ENCODE measurements around the gene AKR7A3.
"Not testable (repeated sequence)": the region's sequence is repeated elsewhere in the genome, so short reads cannot be mapped to it uniquely, and the experiment has no call there.

The AKR7A3 gene

DNA sequence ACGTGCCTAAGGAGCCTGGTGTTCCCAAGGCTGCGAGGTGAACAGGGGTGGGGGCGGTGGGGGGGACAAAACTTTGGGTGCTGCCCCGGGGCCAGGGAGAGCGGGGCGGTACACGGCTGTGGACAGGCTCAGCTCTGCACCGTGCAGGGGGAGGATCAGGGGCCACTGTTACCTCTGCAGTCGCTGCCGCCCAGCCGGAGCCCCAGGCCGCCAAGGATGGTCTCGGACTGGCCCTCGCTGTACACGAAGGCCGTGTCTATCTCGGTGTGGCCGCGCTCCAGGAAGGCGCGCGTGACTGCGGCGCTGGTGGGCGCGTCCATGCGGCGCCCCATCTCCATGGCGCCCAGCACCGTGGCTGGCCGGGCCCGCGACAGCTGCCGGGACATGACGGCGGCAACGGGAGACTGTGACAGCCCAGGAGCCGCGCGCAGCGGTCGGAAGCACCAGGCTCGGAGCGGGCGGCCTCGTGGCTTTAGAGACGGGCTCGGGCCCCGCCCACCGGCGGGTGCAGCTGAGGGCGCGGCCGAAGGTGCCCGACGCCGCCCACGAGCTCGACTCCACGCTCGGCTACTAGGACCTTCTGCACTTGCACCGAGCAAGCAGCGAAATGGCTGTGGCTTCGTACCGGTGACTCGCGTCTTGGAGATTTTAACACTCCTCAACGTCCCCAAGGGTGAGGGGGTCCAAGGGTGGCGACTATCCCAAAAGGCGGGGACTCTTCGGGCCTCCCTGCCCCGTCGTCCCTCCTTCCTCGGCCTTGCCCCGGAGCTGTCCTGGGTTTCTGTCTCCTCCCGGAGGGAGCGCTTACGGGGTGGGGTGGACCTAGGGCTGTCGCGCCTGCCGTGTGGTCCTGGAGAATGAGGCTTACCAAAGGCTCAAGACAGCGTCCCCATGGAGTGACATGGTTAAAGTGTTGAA lies at the start of gene AKR7A3:
TSS of gene AKR7A3 (minus strand) at position 447 of the 918 bp plus-strand sequence. CDS start at position 386, 61 bp downstream.
- peak; percentile 48 for DNase-seq (ENCODE audit: low read depth)
- not testable (repeated sequence) for H3K27me3 ChIP-seq (replicated peaks; ENCODE audit: control insufficient read depth, insufficient read depth, low read length)

DNA sequence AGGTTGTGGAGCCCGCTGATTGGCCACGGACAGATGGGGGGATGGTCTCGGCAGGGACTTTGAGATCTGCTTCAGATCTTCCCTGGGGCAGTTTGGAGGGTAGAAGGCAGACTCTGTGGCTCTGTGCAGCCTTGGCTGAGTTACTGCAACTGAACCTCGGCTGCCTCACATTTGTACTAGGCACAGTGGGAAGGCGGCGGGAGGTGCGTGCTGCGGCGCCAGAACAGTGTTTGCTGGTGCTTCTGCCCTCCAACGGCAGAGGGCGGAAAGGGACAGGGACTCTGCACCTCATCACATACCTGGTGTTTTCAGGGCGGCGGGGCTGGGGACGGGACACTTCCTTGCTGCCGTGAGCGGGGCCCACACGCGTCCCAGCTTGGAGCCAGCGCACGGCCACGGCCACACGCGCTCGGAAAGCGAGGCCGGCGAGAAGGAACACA lies 49.8 kb upstream of the AKR7A3 start:
- Histone ChIP-seq H3K4me1 (ENCODE audit: control insufficient read depth, insufficient read depth, low read length) (peaks cover 12% of the 10 kb centered on the region), H3K36me3 (ENCODE audit: control insufficient read depth, insufficient read depth, low read length, severe bottlenecking) (peaks cover 31% of the 10 kb centered on the region), H3K9me3 (ENCODE audit: control insufficient read depth, low read length) (no peaks in the 10 kb centered on the region), H3K9ac (ENCODE audit: low read length) (no peak overlapping the region), H3K27me3 (replicated peaks; ENCODE audit: control insufficient read depth, insufficient read depth, low read length) (no peaks in the 10 kb centered on the region), H3K4me3 (ENCODE audit: low read length) (no peak overlapping the region)
- DNase-seq (ENCODE audit: low read depth) = no peak

More for the DNA sequence above, at the start of gene AKR7A3:
- not testable (repeated sequence) for H3K4me1 ChIP-seq (ENCODE audit: control insufficient read depth, insufficient read depth, low read length); H3K9me3 ChIP-seq (ENCODE audit: control insufficient read depth, low read length); H3K36me3 ChIP-seq (ENCODE audit: control insufficient read depth, insufficient read depth, low read length, severe bottlenecking)
- Histone ChIP-seq H3K9ac (ENCODE audit: low read length) (peak within 1 kb of the TSS; percentile 46), H3K4me3 (ENCODE audit: low read length) (peak within 1 kb of the TSS; percentile 77)

DNA sequence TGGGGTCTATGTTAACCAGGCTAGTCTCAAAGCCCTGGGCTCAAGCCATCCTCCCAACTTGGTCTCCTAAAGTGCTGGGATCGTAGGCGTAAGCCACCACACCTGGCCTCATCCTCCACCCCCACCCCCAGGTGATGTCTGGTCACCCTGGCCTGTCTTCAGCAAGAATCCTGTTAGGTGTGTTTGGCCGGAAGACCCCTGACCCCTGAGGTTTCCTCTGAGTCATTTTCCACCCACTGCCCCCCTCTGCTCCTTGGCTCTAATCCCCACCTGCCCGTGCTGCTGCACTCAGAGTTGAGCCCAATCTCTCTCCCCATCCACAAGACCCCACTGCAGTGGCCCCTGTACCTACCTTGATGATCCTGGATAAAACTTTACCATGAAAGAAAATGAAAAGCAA lies 48.7 kb upstream of the AKR7A3 start:
- no peak for DNase-seq (ENCODE audit: low read depth)
- H3K36me3 ChIP-seq (ENCODE audit: control insufficient read depth, insufficient read depth, low read length, severe bottlenecking) = peaks cover 22% of the 10 kb centered on the region
- H3K27me3 ChIP-seq (replicated peaks; ENCODE audit: control insufficient read depth, insufficient read depth, low read length) = no peaks in the 10 kb centered on the region
- peaks cover 8% of the 10 kb centered on the region for H3K4me1 ChIP-seq (ENCODE audit: control insufficient read depth, insufficient read depth, low read length)
- no peaks in the 10 kb centered on the region for H3K9me3 ChIP-seq (ENCODE audit: control insufficient read depth, low read length)
- no peak overlapping the region for H3K4me3 ChIP-seq (ENCODE audit: low read length)
- no peak overlapping the region for H3K9ac ChIP-seq (ENCODE audit: low read length)

DNA sequence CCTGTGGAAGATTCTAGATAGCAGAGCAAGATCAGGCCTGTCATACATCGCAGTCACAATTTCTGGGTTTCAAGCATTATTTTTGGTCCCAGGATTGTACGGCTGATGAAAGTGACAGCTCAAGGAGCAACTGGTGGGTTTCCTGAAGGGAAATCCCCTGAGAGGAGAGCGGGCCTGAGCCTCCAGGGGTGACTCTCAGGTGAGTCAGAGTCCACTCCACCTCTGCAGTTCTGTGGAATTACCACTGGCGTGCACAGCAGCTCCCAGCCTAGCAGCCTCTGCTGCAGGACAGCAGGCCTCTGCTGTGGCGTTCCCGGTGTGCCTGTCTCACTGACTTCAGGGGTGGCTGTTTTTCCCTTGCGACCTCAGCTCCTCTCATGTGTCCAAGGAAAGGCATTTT lies 48.0 kb upstream of the AKR7A3 start:
- Histone ChIP-seq H3K27me3 (replicated peaks; ENCODE audit: control insufficient read depth, insufficient read depth, low read length) (no peaks in the 10 kb centered on the region), H3K9ac (ENCODE audit: low read length) (no peak overlapping the region), H3K9me3 (ENCODE audit: control insufficient read depth, low read length) (no peaks in the 10 kb centered on the region), H3K36me3 (ENCODE audit: control insufficient read depth, insufficient read depth, low read length, severe bottlenecking) (peaks cover 21% of the 10 kb centered on the region), H3K4me3 (ENCODE audit: low read length) (no peak overlapping the region), H3K4me1 (ENCODE audit: control insufficient read depth, insufficient read depth, low read length) (peaks cover under 1% of the 10 kb centered on the region)
- no peak for DNase-seq (ENCODE audit: low read depth)

DNA sequence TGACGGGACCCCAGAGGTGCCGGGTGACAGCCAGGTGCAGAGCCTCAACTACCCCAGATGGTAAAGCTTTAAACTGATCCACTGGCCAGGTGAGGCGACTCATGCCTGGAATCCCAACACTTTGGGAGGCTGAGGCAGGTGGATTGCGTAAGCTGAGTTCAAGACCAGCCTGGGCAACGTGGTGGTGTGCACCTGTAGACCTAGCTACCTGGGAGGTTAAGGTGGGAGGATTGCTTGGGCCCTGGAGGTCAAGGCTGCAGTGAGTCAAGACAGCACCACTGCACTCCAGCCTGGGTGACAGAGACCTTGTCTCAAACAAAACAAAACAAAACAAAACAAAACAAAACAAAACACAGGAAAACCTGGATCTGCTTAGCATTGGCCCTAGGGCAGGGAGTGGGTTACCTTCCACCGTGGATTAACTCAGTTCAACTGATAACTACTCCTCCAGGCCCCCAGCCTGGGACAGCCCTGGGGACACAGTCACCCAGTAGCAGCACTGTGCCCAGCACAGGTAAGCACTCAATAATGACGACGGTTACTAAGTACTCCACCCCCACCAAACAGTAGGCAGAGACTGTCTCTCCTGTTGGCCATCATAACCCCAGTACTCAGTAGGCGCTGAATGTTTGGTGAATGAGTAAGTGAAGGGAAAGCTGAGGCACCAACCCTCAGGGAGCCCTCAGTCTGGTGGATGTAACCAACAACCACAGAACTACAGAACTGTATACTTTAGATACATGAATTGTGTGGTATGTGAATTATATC lies 45.2 kb upstream of the AKR7A3 start:
- no peaks in the 10 kb centered on the region for H3K27me3 ChIP-seq (replicated peaks; ENCODE audit: control insufficient read depth, insufficient read depth, low read length)
- H3K9ac ChIP-seq (ENCODE audit: low read length) = no peak overlapping the region
- no peak for DNase-seq (ENCODE audit: low read depth)
- H3K36me3 ChIP-seq (ENCODE audit: control insufficient read depth, insufficient read depth, low read length, severe bottlenecking) = peaks cover 12% of the 10 kb centered on the region
- H3K4me1 ChIP-seq (ENCODE audit: control insufficient read depth, insufficient read depth, low read length) = no peaks in the 10 kb centered on the region
- H3K4me3 ChIP-seq (ENCODE audit: low read length) = no peak overlapping the region
- H3K9me3 ChIP-seq (ENCODE audit: control insufficient read depth, low read length) = no peaks in the 10 kb centered on the region

DNA sequence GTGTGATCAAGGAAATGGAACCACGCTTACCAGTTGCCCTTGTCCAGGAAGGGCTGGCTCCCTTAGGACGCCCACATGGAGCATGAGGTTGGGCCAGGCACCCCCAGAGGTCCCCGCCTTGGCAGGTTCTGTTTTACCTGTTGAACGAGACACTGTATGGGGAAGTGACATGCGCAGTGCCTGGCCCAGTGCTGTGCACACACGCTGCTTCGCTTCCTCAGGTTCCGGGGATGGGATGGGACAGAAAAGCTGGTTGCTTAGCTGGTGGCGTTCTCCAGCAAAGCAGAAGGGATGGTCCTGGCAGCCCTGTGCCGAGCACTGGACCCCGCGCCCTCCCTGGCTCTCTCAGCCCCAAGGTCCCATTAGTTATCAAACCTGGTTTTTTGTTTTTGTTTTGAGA lies 44.3 kb upstream of the AKR7A3 start:
- no peak overlapping the region for H3K4me3 ChIP-seq (ENCODE audit: low read length)
- H3K27me3 ChIP-seq (replicated peaks; ENCODE audit: control insufficient read depth, insufficient read depth, low read length) = no peaks in the 10 kb centered on the region
- no peaks in the 10 kb centered on the region for H3K4me1 ChIP-seq (ENCODE audit: control insufficient read depth, insufficient read depth, low read length)
- no peaks in the 10 kb centered on the region for H3K9me3 ChIP-seq (ENCODE audit: control insufficient read depth, low read length)
- peaks cover 20% of the 10 kb centered on the region for H3K36me3 ChIP-seq (ENCODE audit: control insufficient read depth, insufficient read depth, low read length, severe bottlenecking)
- no peak for DNase-seq (ENCODE audit: low read depth)
- no peak overlapping the region for H3K9ac ChIP-seq (ENCODE audit: low read length)

DNA sequence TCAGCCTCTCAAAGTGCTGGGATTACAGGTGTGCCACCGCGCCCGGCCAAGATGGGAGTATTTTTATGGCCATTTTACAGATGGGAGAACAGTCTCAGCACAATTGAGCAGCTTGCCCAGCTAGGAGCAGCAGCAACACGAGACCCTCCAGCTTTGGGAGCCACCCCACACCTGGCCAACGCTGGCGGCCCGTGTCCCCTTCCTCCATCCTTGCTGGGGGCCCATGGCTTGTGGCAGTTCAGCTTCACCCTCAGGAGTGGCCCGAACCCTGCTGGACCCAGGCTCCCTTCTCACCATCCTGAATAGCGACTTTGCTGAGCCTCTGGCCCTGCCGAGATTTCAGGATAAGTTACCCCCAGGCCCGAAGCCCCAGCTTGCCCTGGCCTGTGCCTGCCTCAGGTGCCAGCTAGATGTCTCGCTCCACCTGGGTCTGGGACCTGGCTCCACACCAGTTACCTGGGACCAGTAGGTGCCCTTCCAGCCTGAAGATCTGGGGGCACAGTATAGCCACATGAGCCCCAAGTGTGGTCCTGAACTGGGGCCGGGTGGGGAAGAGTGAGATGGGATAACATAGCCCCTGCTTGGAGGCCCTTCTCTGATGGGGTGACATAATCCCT lies 42.8 kb upstream of the AKR7A3 start:
- no peak for DNase-seq (ENCODE audit: low read depth)
- H3K4me3 ChIP-seq (ENCODE audit: low read length) = no peak overlapping the region
- peaks cover 34% of the 10 kb centered on the region for H3K36me3 ChIP-seq (ENCODE audit: control insufficient read depth, insufficient read depth, low read length, severe bottlenecking)

DNA sequence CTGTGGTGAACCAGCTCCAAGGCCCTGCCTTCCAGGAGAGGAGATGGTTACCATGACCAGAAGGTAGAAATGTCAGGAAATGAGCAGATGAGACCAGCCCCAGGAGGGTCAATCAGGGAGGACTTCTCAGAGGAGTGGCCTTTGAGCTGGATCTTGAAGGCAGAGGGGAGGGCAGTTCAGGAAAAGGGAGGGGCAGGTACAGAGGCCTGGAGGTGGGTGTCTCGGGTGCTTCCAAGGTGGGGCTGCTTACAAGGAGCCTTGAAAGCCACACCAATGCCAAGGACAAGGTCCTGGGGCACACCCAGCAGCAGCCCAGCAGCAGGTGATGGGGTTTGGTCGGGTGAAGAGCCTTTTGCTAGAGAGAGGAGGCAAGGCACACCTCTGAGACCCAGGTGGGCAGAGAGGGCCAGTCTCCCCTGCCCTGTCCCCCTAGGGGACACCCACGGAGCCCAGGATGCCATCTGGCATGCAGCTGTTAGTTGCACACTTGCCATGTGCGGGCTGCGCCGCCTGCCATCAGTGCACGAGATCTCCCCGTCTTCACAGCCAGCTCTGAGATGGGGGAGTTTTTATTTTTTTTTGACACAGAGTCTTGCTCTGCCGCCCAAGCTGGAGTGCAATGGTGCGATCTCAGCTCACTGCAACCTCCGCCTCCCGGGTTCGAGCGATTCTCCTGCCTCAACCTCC lies 42.0 kb upstream of the AKR7A3 start:
- Histone ChIP-seq H3K4me1 (ENCODE audit: control insufficient read depth, insufficient read depth, low read length) (no peaks in the 10 kb centered on the region), H3K9ac (ENCODE audit: low read length) (no peak overlapping the region), H3K4me3 (ENCODE audit: low read length) (no peak overlapping the region), H3K9me3 (ENCODE audit: control insufficient read depth, low read length) (no peaks in the 10 kb centered on the region), H3K27me3 (replicated peaks; ENCODE audit: control insufficient read depth, insufficient read depth, low read length) (no peaks in the 10 kb centered on the region), H3K36me3 (ENCODE audit: control insufficient read depth, insufficient read depth, low read length, severe bottlenecking) (peaks cover 42% of the 10 kb centered on the region)
- DNase-seq (ENCODE audit: low read depth) = no peak

More for the DNA sequence above, 42.8 kb upstream of the AKR7A3 start:
- H3K9me3 ChIP-seq (ENCODE audit: control insufficient read depth, low read length) = no peaks in the 10 kb centered on the region
- no peaks in the 10 kb centered on the region for H3K27me3 ChIP-seq (replicated peaks; ENCODE audit: control insufficient read depth, insufficient read depth, low read length)
- no peak overlapping the region for H3K9ac ChIP-seq (ENCODE audit: low read length)
- no peaks in the 10 kb centered on the region for H3K4me1 ChIP-seq (ENCODE audit: control insufficient read depth, insufficient read depth, low read length)

DNA sequence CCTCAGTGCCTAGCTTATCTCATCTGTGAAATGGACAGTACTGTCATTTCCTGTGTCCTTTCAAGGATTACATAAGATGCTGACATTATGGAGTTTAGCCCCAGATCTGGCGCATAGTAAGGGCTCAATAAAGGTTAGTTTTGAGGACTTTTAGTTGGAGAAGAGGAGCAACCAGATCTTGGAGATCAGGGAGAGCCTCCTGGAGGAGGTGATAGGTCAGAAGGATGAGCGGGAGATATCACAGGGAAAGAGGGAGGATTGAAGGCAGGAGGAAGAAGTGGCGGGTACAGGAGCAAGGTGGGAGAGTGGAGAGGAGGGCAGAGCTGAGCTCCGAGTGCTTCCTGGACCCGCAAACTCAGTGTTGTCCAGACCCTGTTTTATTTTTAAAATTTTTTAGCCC lies 41.0 kb upstream of the AKR7A3 start:
- H3K4me1 ChIP-seq (ENCODE audit: control insufficient read depth, insufficient read depth, low read length) = no peaks in the 10 kb centered on the region
- no peak overlapping the region for H3K4me3 ChIP-seq (ENCODE audit: low read length)
- peaks cover 50% of the 10 kb centered on the region for H3K36me3 ChIP-seq (ENCODE audit: control insufficient read depth, insufficient read depth, low read length, severe bottlenecking)
- no peaks in the 10 kb centered on the region for H3K27me3 ChIP-seq (replicated peaks; ENCODE audit: control insufficient read depth, insufficient read depth, low read length)
- DNase-seq (ENCODE audit: low read depth) = no peak
- no peaks in the 10 kb centered on the region for H3K9me3 ChIP-seq (ENCODE audit: control insufficient read depth, low read length)
- H3K9ac ChIP-seq (ENCODE audit: low read length) = no peak overlapping the region

DNA sequence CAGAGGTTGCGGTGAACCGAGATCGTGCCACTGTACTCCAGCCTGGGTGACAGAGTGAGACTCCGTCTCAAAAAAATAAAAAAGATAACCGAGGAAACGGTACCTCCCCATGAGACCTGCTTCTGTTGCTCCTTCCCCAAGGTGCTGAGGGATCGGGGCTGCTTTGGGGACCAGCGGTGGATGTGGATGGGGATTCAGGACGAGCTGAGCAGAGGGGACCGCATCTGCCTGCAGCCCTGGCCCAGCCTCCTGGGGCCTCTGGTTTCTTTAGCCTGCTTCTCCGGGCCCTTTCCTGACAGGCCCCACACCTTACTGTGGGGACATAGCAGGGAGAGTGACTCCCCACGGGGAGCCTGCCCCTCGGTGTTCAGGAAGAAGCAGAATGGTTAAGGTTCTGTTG lies 40.6 kb upstream of the AKR7A3 start:
- no peaks in the 10 kb centered on the region for H3K27me3 ChIP-seq (replicated peaks; ENCODE audit: control insufficient read depth, insufficient read depth, low read length)
- no peak overlapping the region for H3K9ac ChIP-seq (ENCODE audit: low read length)
- no peaks in the 10 kb centered on the region for H3K4me1 ChIP-seq (ENCODE audit: control insufficient read depth, insufficient read depth, low read length)
- H3K4me3 ChIP-seq (ENCODE audit: low read length) = no peak overlapping the region
- H3K9me3 ChIP-seq (ENCODE audit: control insufficient read depth, low read length) = no peaks in the 10 kb centered on the region
- peaks cover 54% of the 10 kb centered on the region for H3K36me3 ChIP-seq (ENCODE audit: control insufficient read depth, insufficient read depth, low read length, severe bottlenecking)
- DNase-seq (ENCODE audit: low read depth) = no peak
